Ascending aorta (tissue), 2 donors: ENCODE measurements around the gene GP9. TPM values are rescaled to one million over a fixed set of nuclear protein-coding genes. Genes with fewer than 3 reads are reported as not detected.

Experiments
- DNase-seq, 2 donors: peaks; one replicate each; pipeline ENCODE4 v3.0.0-alpha.2; 2019; ENCODE audit warnings: low spot score in 2 of 2
- H3K27ac ChIP-seq, 2 donors: fragments of 200-600 bp; sonication (generic); one replicate each; pipeline ENCODE4 v1.5.1; 2016 to 2017; ENCODE audit warnings: mild to moderate bottlenecking in 1 of 2
- H3K27me3 ChIP-seq: fragments of 200-600 bp; sonication (generic); one replicate; pipeline ENCODE4 v1.5.1; 2017
- H3K36me3 ChIP-seq, 2 donors: fragments of 200-600 bp; sonication (generic); one replicate each; pipeline ENCODE4 v1.5.1; 2016
- H3K4me1 ChIP-seq, 2 donors: fragments of 200-600 bp; sonication (generic); one replicate each; pipeline ENCODE4 v1.5.1; 2016 to 2017; ENCODE audit warnings: mild to moderate bottlenecking in 1 of 2
- H3K4me3 ChIP-seq, 2 donors: fragments of 200-600 bp; sonication (generic); one replicate each; pipeline ENCODE4 v1.5.1; 2016 to 2017; ENCODE audit warnings: mild to moderate bottlenecking in 1 of 2
- H3K9me3 ChIP-seq, 2 donors: fragments of 200-600 bp; sonication (generic); one replicate each; pipeline ENCODE4 v1.5.1; 2016
- CTCF ChIP-seq, 3 experiments: fragments of 200-600 bp in 2 of 3; fragments of 450-650 bp in 1 of 3; sonication (generic) in 2 of 3; IDR thresholded peaks; one replicate each; pipeline ENCODE4 v1.5.1; 2016 to 2019; ENCODE audit warnings: antibody characterized with exemption in 3 of 3, mild to moderate bottlenecking in 1 of 3, moderate library complexity in 1 of 3
- intact Hi-C: fragments of 100-400 bp; cut with DNase I; formaldehyde crosslinking; loops from one replicate; pipeline ENCODE4 v1.15.1; 2023
- total RNA-seq: library from RNA; depleted of rRNA; stranded (reverse); fragments of >200 nt; gene quantifications from one replicate; pipeline ENCODE4 v1.1.0, GENCODE V29; 2016

The GP9 gene
- total RNA-seq, 1 donor from 2014 or later, result not detected

- no peak for DNase-seq
- intact Hi-C loops, result loop anchor here (1.0 kb wide), 1 partner anchor 192 kb away; no protein-coding TSS in a partner anchor
- H3K9me3 ChIP-seq, result no peaks in the 10 kb centered on the region
- peaks cover 0 to 22% of the 10 kb centered on the region in 2 donors for H3K4me1 ChIP-seq
- no peak overlapping the region for H3K4me3 ChIP-seq
- no peak overlapping the region for H3K27ac ChIP-seq
- no peaks in the 10 kb centered on the region for H3K27me3 ChIP-seq
- H3K36me3 ChIP-seq, result no peaks in the 10 kb centered on the region
- TF ChIP-seq CTCF (IDR thresholded peaks at IDR 0.05), result no peak
Observed at GRCh38 chr3:129054605-129055104, 5.9 kb upstream of the GP9 start.

- H3K36me3 ChIP-seq, result no peaks in the 10 kb centered on the region
- H3K27ac ChIP-seq, result no peak overlapping the region
- H3K27me3 ChIP-seq, result no peaks in the 10 kb centered on the region
- no peaks in the 10 kb centered on the region for H3K9me3 ChIP-seq
- DNase-seq, result no peak
- H3K4me1 ChIP-seq, result peaks cover 0 to 21% of the 10 kb centered on the region in 2 donors
- H3K4me3 ChIP-seq, result no peak overlapping the region
- intact Hi-C loops, result no loop called here
- TF ChIP-seq CTCF (IDR thresholded peaks at IDR 0.05), result no peak
Observed at GRCh38 chr3:129056451-129057173, 4.0 kb upstream of the GP9 start.

GRCh38 chr3:129057249-129057648 lies 3.3 kb upstream of the GP9 start:
- H3K27me3 ChIP-seq, result no peaks in the 10 kb centered on the region
- DNase-seq, result no peak
- no peaks in the 10 kb centered on the region for H3K36me3 ChIP-seq
- no peak overlapping the region for H3K4me3 ChIP-seq
- H3K4me1 ChIP-seq, result peaks cover 0 to 16% of the 10 kb centered on the region in 2 donors
- TF ChIP-seq CTCF (IDR thresholded peaks at IDR 0.05), result no peak
- intact Hi-C loops, result no loop called here
- no peaks in the 10 kb centered on the region for H3K9me3 ChIP-seq
- H3K27ac ChIP-seq, result no peak overlapping the region

GRCh38 chr3:129058441-129059200 lies 2.0 kb upstream of the GP9 start:
- no peak for TF ChIP-seq CTCF (IDR thresholded peaks at IDR 0.05)
- intact Hi-C loops, result no loop called here
- no peak for DNase-seq
- Histone ChIP-seq H3K27me3 (no peaks in the 10 kb centered on the region), H3K9me3 (no peaks in the 10 kb centered on the region), H3K4me1 (peaks cover 0 to 4% of the 10 kb centered on the region in 2 donors), H3K27ac (no peak overlapping the region), H3K4me3 (no peak overlapping the region), H3K36me3 (no peaks in the 10 kb centered on the region)

GRCh38 chr3:129059311-129059958 lies 1.1 kb upstream of the GP9 start:
- DNase-seq, result no peak
- Histone ChIP-seq H3K4me1 (no peaks in the 10 kb centered on the region), H3K27me3 (no peaks in the 10 kb centered on the region), H3K27ac (no peak overlapping the region), H3K9me3 (no peaks in the 10 kb centered on the region), H3K36me3 (no peaks in the 10 kb centered on the region), H3K4me3 (no peak overlapping the region)
- intact Hi-C loops, result no loop called here
- no peak for TF ChIP-seq CTCF (IDR thresholded peaks at IDR 0.05)
